Measurements from ENCODE around the gene SLFNL1.

DNA sequence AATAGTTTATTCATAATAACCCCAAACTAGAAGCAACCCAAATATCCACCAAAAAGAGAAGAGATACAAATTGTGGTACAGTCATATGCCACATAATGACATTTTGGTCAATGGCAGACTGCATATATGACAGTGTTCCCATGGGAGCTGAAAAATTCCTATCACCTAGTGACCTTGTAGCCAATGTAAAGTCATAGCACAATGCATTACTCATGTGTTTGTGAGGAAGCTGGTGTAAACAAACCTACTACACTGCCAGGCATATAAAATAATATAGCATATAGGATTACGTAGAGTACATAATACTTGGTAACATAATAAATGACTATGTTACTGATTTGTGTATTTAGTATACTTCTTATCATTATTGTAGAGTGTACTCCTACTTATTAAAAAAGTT lies 29.5 kb upstream of the SLFNL1 start:
- TF ChIP-seq, protein P1, sequence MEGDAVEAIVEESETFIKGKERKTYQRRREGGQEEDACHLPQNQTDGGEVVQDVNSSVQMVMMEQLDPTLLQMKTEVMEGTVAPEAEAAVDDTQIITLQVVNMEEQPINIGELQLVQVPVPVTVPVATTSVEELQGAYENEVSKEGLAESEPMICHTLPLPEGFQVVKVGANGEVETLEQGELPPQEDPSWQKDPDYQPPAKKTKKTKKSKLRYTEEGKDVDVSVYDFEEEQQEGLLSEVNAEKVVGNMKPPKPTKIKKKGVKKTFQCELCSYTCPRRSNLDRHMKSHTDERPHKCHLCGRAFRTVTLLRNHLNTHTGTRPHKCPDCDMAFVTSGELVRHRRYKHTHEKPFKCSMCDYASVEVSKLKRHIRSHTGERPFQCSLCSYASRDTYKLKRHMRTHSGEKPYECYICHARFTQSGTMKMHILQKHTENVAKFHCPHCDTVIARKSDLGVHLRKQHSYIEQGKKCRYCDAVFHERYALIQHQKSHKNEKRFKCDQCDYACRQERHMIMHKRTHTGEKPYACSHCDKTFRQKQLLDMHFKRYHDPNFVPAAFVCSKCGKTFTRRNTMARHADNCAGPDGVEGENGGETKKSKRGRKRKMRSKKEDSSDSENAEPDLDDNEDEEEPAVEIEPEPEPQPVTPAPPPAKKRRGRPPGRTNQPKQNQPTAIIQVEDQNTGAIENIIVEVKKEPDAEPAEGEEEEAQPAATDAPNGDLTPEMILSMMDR (IDR thresholded peaks at IDR 0.05; ENCODE audit: insufficient read depth, low read depth, low read length), result no peak
- TF ChIP-seq EZH2 (IDR thresholded peaks at IDR 0.05; ENCODE audit: insufficient read depth, low read length), result no peak

Measured in astrocyte (in vitro differentiated cells and primary cell).